22Rv1 (cell line): ENCODE results near the gene RGS3.

ENCODE experiments used
- ZFX ChIP-seq: fragments of 450-650 bp; IDR thresholded peaks from 2 replicates; pipeline ENCODE4 v1.6.1; 2017; ENCODE audit warnings: antibody characterized with exemption, borderline replicate concordance
- TF ChIP-seq, protein P1 (sequence below): fragments of 450-650 bp; IDR thresholded peaks from 2 replicates; pipeline ENCODE4 v1.5.1; 2017; ENCODE audit warnings: mild to moderate bottlenecking

DNA sequence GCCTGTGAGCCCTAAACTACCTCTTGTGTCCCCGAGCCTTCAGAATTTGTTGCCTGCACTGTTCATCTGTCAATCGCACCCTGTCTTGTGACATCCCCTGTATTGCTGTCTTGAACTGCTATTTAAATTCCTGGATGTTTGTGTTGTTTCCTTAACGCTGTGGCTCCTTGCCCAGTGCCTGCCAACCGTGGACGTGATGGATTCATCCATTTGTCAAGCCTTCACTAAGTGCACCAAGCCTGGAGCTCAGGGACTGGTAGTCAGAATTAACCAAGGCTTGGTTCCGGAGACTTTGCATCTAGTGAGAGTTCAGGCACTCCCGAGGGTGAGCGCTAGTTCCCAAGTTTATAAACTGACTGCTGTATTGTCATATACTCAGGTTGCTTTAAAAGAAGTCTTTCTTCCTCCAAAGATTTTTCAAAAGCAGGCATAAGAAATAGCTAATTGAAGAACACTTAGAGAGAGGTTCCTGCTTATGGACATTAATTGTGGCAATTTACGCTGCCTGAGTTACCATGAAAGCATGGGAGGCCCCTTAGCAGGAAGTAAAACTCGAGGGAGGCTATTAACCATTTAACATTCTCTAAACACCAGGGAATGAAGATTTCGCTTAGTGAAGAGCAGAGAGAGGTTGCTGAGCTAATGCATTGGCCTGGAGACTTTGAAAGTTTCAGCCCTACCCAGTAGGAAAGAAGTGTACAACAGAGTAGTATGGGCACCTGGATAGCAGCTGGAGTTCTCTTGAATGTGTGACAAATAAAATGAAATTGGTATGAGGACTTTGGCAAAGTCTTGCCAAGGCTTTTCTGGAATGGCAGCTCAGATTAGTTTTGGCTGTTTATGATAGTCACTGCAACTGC, 29.0 kb downstream of the RGS3 start:
- TF ChIP-seq, protein P1, sequence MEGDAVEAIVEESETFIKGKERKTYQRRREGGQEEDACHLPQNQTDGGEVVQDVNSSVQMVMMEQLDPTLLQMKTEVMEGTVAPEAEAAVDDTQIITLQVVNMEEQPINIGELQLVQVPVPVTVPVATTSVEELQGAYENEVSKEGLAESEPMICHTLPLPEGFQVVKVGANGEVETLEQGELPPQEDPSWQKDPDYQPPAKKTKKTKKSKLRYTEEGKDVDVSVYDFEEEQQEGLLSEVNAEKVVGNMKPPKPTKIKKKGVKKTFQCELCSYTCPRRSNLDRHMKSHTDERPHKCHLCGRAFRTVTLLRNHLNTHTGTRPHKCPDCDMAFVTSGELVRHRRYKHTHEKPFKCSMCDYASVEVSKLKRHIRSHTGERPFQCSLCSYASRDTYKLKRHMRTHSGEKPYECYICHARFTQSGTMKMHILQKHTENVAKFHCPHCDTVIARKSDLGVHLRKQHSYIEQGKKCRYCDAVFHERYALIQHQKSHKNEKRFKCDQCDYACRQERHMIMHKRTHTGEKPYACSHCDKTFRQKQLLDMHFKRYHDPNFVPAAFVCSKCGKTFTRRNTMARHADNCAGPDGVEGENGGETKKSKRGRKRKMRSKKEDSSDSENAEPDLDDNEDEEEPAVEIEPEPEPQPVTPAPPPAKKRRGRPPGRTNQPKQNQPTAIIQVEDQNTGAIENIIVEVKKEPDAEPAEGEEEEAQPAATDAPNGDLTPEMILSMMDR, result no peak
- TF ChIP-seq ZFX, result no peak
